Ishikawa (cell line): ENCODE results near the gene SACM1L.

ENCODE experiments used
- CEBPB ChIP-seq: IDR thresholded peaks from 2 replicates; pipeline ENCODE4 v1.6.1; 2012
- CREB1 ChIP-seq: IDR thresholded peaks from 2 replicates; pipeline ENCODE4 v1.6.1; 2012; ENCODE audit warnings: low read depth
- EGR1 ChIP-seq: IDR thresholded peaks from 2 replicates; pipeline ENCODE4 v1.6.1; 2012
- EP300 ChIP-seq: IDR thresholded peaks from 2 replicates; pipeline ENCODE4 v1.6.1; 2012; ENCODE audit warnings: borderline replicate concordance
- FOXM1 ChIP-seq: IDR thresholded peaks from 2 replicates; pipeline ENCODE4 v1.6.1; 2012; ENCODE audit warnings: low read depth, borderline replicate concordance
- NFIC ChIP-seq: IDR thresholded peaks from 2 replicates; pipeline ENCODE4 v1.6.1; 2012
- RAD21 ChIP-seq: IDR thresholded peaks from 2 replicates; pipeline ENCODE4 v1.6.1; 2012; ENCODE audit warnings: low read depth
- TAF1 ChIP-seq: IDR thresholded peaks from 2 replicates; pipeline ENCODE4 v1.6.1; 2012; ENCODE audit warnings: low read depth, mild to moderate bottlenecking
- TCF12 ChIP-seq: IDR thresholded peaks from 2 replicates; pipeline ENCODE4 v1.6.1; 2012; ENCODE audit warnings: low read depth
- TEAD4 ChIP-seq: IDR thresholded peaks from 2 replicates; pipeline ENCODE4 v1.6.1; 2012
- YY1 ChIP-seq: IDR thresholded peaks from 2 replicates; pipeline ENCODE4 v1.6.1; 2012; ENCODE audit warnings: low read depth
- ZBTB7A ChIP-seq: IDR thresholded peaks from 2 replicates; pipeline ENCODE4 v1.6.1; 2012; ENCODE audit warnings: low read depth
- TF ChIP-seq, protein P1 (sequence below): IDR thresholded peaks from 2 replicates; pipeline ENCODE4 v1.6.1; 2012
- TF ChIP-seq, protein P2 (sequence below): IDR thresholded peaks from 2 replicates; pipeline ENCODE4 v1.6.1; 2012; ENCODE audit warnings: low read depth, mild to moderate bottlenecking
- TF ChIP-seq, protein P3 (sequence below): IDR thresholded peaks from 2 replicates; pipeline ENCODE4 v1.6.1; 2012

SACM1L gene

DNA sequence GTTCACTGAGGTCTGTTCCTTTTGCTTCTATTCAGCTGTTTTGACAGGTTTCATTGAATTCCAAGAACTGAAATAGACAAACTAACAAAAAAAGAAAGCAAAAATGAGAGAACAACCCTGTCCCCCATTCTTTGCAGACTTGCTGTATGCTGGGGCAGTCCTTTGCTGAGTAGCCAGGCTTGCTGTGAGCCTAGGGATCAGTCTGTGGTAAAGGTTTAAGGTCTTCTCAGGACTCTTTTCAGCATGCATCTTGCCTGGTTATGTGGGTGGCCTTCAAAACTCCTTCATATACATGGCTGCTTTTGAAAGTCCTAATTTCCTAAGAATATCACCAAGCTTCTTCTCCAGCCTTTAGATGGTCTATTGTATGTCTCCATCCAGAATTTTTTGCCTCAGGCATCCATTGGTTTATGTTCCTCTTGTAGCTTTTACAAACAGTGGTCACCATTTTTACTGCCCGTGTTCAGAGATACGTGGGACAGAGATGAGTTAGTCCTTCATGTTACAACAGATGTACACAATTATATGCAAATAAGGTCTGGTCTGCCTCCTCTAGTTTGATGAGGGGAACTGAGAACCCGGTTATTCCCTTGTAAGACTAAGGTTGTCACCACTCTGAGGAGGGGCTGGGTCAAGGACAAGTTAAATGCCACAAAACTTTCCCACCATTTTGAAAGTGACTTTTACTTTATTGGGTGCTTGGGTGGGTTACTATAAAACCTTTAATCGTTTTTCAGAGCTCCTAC is 41.4 kb downstream of the SACM1L start:
- TF ChIP-seq TEAD4 (no peak), TAF1 (no peak), RAD21 (no peak), NFIC (no peak), CEBPB (no peak), FOXM1 (no peak), EP300 (no peak)

DNA sequence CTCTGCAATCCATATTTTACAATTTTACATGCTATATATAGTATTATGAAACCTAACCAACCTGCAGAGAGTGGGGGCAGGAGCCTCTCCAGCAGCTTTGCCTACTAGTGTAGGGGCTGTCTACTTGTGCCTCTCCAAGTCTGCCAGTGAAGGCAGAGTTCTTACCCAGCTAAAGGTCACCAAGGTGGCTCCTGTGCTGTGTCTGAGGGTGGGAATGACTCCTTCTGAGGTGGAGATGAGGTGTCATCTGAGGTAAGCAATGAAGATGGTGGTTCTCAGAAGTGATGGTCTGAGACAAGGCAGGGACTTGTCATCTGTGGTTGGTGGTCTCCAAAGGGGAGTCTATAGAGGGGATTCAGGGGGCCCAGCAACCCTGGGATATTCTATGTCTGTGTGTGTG is 47.5 kb downstream of the SACM1L start:
- TF ChIP-seq, protein P1, sequence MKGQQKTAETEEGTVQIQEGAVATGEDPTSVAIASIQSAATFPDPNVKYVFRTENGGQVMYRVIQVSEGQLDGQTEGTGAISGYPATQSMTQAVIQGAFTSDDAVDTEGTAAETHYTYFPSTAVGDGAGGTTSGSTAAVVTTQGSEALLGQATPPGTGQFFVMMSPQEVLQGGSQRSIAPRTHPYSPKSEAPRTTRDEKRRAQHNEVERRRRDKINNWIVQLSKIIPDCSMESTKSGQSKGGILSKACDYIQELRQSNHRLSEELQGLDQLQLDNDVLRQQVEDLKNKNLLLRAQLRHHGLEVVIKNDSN: no peak
- TF ChIP-seq ZBTB7A (no peak), CREB1 (no peak)
- TF ChIP-seq, protein P2, sequence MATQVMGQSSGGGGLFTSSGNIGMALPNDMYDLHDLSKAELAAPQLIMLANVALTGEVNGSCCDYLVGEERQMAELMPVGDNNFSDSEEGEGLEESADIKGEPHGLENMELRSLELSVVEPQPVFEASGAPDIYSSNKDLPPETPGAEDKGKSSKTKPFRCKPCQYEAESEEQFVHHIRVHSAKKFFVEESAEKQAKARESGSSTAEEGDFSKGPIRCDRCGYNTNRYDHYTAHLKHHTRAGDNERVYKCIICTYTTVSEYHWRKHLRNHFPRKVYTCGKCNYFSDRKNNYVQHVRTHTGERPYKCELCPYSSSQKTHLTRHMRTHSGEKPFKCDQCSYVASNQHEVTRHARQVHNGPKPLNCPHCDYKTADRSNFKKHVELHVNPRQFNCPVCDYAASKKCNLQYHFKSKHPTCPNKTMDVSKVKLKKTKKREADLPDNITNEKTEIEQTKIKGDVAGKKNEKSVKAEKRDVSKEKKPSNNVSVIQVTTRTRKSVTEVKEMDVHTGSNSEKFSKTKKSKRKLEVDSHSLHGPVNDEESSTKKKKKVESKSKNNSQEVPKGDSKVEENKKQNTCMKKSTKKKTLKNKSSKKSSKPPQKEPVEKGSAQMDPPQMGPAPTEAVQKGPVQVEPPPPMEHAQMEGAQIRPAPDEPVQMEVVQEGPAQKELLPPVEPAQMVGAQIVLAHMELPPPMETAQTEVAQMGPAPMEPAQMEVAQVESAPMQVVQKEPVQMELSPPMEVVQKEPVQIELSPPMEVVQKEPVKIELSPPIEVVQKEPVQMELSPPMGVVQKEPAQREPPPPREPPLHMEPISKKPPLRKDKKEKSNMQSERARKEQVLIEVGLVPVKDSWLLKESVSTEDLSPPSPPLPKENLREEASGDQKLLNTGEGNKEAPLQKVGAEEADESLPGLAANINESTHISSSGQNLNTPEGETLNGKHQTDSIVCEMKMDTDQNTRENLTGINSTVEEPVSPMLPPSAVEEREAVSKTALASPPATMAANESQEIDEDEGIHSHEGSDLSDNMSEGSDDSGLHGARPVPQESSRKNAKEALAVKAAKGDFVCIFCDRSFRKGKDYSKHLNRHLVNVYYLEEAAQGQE: no peak

DNA sequence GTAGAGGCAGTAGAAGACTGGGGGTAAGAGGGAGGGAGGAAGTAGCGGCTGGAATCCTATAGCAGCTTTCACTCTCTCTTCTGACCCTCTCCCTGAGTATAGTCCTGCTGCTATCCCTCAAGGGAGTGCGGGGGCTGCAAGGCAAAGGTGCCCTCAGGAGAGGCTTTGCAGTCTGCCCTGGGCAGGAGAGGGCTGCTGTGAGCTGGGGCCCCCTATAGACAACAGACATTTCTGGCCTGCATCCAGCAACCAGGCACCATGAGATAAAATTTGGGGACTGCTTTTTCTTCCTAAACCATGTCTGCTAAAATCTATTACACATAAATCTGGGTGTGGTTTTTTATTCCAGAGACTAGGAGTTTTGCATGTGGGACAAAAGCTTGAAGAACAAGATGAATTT is 48.0 kb downstream of the SACM1L start:
- TF ChIP-seq NFIC: no peak
- no peak for TF ChIP-seq ZBTB7A
- no peak for TF ChIP-seq CEBPB
- TF ChIP-seq TEAD4: no peak
- TF ChIP-seq, protein P1: no peak
- TF ChIP-seq, protein P2: no peak
- TF ChIP-seq TAF1: no peak
- no peak for TF ChIP-seq RAD21
- TF ChIP-seq EGR1: no peak
- no peak for TF ChIP-seq FOXM1
- TF ChIP-seq CREB1: no peak
- no peak for TF ChIP-seq EP300
- no peak for TF ChIP-seq YY1
- TF ChIP-seq, protein P3, sequence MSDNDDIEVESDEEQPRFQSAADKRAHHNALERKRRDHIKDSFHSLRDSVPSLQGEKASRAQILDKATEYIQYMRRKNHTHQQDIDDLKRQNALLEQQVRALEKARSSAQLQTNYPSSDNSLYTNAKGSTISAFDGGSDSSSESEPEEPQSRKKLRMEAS: no peak
- no peak for TF ChIP-seq TCF12

DNA sequence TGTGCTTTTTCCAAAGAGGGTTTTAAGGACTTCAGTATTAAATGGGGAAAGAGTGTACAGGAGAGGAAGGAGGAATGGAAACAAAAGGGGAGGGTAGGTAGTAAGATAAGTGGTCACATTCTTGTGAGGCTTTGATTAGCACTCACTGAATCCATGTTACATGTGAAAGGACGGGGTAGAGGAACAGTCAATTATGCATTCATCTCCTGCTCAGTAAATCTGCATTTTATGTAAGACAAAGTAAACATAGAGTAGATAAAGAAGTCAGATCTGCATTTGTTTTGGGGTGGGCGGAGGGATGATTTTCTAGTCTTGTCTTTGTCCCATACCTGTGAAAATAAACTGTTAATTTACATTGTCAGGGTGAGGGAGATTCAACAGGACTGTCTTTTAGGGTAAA is 50.8 kb downstream of the SACM1L start:
- TF ChIP-seq, protein P2: no peak
- TF ChIP-seq YY1: no peak
- TF ChIP-seq, protein P3: no peak
- TF ChIP-seq FOXM1: no peak

DNA sequence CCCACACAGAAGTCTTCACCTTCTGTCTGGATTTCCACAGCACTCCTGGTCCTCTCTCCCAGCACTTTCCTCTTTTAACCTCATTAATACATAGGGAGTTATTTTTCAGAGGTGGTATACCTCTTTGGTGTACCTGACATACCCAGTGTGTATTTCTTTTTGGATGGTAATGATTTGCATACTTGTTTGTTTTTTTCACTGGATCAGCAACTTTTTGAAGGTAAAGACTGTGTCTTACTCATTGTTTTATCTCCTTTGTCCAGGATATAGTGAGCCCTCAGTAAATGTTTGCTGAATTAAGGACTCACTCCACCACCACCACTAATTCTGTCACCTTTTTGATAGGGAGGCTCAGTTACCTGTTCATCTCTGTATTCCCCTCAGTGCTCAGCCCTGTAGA is 52.1 kb downstream of the SACM1L start:
- TF ChIP-seq TCF12 (no peak), CEBPB (no peak), EP300 (no peak), CREB1 (no peak), RAD21 (no peak), FOXM1 (no peak), ZBTB7A (no peak), NFIC (no peak), YY1 (no peak), EGR1 (no peak)
- TF ChIP-seq, protein P3: no peak
- TF ChIP-seq, protein P2: no peak
